HG02763 (cell line): ENCODE measurements around the gene PDE4B.
"Not testable (repeated sequence)": the region's sequence is repeated elsewhere in the genome, so short reads cannot be mapped to it uniquely, and the experiment has no call there.

Source experiments
- ATAC-seq: cut with Tn5 transposase; IDR thresholded peaks from one replicate; pipeline ENCODE4 v1.9.1; 2021; ENCODE audit warnings: mild to moderate bottlenecking, moderate library complexity; ENCODE audit not compliant: unreplicated experiment

PDE4B gene

DNA sequence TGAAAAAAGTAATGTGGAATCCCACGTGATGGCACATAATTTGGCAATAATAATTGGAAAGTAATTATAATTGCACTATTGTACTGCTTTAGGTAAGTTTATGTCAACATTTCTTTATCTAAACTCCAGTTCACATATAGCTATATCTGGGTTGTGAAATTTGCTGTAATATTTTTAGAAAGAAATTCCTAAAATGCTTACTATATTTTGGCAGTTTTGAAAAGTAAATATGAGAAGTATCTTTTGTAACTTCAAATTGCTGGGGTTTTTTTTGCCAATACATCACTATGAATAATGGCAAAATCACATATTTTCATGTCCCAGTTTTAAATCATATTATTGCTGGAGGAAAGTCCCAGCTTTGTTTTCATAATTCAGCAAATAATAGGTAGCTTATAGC lies 197.5 kb downstream of the PDE4B start:
- ATAC-seq: no peak

DNA sequence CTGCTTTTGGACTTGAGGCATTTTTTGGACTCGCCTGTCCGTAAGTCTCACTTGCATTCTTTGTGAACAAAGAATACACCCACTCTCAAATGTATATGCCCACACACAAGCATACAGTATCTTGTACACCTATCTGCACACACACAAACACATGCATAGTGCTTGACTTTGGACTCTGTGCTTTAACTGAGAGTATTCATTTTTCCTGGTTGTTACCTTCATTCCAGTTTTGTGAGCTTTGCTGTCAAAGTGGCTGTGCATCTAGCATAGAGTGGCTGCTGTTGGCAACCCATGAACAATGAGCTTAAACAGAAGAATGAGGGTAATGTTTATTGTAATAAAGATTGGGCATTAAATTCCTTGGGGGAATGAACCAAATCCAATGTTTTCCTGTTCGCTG lies 199.0 kb downstream of the PDE4B start:
- ATAC-seq: no peak

DNA sequence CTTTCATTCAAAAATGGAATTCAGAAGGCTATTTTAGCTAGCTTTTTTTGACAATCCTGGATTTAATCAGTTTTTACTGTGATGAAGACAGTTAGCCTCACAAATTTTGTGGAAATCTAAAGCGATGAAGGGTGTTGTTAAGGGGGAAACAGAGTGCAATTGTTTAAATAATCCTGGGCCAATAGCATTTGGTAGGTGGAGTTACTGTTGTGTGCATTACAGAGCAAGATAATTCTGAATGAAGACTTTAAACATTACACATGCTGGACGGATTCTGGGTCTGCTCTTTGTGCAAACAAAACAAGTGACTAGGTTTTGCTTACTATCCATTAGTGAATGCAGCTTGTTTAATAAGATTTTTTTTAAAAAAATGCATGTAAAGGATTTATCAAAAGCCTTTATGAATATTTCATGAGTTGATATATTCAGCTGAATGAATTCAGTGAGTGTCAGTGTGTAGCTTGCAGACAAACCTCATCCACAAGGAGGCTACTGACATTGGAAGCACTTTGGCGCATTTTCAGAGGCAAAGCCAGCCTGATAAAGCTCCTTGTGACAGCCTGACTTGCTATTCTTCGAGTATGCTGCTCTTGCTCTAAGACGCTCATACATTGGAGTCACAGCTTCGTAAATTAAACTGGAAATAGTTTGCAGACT lies 199.6 kb downstream of the PDE4B start:
- ATAC-seq: no peak

DNA sequence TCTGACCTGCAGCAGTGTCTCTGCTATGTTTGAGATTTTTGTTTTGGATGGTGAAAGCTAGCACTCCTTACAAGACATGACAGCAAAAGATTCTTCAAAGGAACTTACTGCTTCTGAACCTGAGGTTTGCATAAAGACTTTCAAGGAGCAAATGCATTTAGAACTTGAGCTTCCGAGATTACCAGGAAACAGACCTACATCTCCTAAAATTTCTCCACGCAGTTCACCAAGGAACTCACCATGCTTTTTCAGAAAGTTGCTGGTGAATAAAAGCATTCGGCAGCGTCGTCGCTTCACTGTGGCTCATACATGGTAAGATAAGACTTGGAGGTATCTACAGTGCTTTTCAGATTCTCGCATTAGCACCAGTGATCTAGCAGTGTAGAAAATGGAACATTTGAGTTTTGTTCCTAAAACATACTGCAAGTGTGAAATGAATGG lies 200.2 kb downstream of the PDE4B start:
- no peak for ATAC-seq

DNA sequence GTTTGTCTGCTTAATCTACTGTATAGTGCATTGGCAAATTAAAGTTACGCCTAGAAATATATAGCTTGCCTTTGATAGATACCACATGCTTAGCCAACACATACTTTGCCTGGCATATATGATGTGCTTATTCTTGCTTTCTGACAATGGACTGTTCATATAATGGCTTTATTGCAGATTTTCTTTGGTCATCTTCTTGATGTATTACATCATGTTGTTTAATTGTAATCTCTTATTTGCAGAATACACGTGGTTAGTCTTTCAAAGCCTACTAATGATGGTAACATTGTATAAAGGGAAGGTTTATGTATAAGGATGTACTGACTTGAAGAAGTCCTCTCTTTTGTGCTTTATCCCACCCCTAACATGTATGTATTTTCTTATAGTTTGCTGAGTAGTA lies 201.5 kb downstream of the PDE4B start:
- no peak for ATAC-seq

DNA sequence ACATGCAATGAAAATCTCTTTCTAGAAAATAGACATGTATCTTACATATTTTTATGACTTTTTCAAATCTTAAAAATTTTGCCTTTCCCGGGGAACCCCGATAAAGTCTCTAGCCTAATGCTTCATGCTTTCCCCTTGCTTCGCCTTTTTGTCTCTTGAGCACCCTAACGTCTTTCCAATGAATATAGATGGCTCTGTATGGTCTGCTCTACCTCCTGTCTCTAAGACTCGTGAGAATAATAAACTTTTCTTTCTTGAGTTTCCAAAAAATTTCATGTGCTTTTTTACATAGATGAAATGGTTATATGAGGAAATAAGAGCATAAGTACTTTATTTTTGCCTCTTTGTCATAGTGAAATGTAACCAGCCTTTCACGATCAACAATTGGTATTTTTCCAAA lies 202.6 kb downstream of the PDE4B start:
- no peak for ATAC-seq

DNA sequence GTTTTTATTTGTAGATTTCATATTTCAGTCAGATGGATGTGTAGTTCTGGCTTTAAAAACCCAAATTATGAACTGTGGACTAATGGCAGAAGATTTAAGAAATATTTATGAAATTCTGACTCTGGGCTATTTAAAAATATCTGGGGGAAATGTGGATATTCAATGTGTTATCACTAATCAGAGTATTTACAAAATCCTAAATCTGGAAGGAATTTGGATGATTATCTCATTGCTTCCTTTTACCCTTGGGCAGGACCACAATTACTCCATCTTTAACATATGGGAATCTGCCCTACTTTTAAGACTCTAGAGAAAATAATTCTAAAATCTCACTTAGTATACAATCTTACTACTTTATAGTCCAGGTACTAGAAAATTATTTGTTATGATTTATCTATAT lies 203.2 kb downstream of the PDE4B start:
- ATAC-seq: no peak

DNA sequence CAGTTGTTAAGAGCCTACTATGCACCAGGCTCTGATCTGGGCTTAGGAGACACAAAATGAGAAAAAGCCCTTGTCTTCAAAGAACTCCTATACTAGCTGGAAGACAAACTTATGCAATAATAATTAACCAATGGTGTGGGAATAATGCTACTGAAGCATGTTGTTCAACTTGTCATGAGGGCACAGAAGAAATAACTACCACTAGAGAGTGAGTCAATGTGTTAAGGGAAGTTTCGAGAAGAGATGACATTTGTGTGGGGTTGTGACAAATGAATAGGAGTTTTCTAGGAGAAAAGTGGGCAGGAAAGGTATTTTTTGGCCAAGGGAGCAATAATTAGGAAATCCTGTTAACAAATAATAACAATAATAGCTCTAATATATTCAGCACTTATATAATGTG lies 205.0 kb downstream of the PDE4B start:
- ATAC-seq: no peak

DNA sequence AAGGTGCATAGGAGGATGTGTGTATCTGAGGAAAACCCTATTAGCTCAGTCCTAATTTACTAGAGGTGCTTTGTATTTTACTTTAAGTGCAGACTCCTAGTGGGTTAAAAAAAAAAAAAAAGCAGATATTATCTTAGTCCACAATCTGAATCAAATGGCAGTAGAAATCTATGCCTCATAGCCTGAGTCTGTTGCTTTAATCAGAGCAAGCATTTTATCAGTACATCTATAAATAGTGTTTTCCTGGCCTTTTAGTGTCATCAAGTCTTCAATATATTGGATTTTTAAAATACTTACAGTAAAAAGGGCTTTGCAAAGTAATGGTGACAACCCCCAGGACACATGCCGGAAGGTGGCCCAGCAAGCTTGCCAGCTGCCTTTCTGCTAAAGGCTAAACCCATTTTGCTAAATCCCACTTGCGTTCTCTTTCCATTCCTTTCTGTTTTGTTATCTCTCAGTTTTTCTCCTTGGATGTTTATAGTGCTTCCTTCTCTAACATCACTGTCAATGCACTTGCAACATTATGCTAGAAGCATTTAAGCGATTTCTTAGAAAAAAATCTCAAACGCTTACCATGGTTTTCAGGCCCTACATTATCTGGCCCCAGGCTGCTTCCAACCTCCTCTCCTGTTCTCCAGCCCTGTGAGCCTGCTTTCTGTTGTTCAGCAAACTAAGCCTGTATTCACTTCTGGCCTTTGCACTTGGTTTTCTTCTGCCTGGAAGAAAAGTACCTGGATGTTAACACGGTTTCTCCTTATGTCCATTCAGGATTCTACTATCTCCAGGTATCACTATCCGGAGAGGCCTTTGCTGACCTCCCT lies 206.3 kb downstream of the PDE4B start:
- ATAC-seq: no peak

DNA sequence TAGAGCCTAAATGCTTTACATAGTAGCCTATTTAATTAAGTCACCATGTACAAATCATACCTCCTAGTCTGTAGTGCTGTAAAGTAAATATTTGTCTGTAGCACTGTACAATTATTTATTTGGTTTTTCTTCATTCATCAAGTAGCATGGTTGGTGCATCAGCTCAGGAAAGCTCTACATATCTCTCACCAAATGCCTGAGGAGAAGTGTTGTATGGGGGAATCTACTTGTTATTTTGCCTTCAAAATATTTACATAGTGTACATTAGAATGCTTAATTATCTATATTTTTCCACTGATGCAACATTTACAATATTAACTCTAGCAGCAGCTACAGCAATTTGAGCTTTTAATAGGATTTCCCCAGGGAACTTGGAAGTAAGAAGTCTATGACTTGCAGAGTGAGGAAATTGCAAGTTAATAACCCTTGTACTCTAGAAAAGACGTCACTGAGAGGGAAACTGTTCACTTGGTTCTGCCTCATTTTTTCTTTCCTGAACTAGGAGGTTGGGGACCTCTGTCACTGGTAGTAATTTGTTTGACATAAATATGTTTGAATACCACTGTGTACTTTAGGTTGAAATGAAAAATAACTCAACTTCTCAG lies 207.4 kb downstream of the PDE4B start:
- ATAC-seq: no peak

DNA sequence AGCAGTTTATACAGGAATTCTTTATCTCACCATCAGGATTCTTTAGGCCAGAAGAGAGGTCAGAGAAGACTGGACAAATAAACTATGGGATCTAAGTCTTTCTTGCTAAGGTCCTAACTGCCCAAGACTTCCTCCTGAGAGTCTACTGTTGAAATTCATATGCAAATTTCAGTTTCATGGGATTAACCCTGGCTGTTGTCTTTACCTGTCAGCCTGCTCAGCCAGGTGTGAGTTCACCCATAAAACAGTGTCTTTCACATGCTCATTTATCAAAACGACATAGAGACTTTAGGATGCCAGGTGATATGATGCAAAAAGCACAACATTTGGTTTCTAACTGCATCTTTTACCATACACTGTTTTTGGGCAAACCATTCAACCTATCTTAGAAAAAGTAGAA lies 211.0 kb downstream of the PDE4B start:
- no peak for ATAC-seq

DNA sequence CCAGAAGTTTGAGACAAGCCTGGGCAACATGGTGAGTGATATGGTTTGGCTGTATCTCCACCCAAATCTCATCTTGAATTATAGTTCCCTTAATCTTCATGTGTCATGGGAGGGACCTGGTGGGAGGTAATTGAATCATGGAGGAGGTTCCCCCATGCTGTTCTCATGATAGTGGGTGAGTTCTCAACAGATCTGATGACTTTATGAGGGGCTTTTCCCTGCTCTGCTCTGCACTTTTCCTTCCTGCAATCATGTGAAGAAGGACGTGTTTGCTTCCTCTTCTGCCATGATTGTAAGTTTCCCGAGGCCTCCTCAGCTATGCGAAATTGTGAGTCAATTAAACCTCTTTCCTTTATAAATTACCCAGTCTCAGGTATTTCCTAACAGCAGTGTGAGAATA lies 213.8 kb downstream of the PDE4B start:
- ATAC-seq: not testable (repeated sequence)

DNA sequence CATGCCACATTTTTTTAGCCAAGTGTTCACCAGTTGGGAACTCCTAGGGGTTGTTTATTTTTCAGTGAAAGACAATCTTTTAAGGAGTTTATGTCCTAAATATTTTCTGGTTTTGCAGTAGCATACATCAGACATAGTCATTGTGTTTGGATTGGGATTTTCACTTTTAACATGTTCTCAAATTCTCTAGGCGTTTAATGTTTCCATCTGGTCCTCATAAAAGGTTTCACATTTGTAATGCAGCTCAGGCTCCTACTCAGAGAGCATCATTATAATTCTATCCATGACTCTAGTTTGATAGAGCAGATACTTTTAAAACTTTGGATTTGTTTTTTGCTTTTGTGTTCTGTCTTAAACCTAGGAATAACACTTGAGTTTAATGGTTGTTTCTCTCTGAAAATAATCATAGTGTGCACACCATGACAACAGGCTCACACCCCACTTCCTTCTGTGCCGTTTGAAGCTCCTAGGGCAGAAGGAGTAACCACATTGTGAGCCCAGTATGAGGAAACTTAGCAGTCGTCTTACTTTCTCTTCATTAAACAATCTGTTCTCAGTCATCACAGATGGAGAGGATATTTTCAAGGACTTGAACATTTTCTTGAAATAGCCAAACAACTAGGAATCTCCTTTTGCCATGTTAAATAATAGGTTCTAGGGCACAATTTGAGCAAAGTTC lies 219.6 kb downstream of the PDE4B start:
- no peak for ATAC-seq

DNA sequence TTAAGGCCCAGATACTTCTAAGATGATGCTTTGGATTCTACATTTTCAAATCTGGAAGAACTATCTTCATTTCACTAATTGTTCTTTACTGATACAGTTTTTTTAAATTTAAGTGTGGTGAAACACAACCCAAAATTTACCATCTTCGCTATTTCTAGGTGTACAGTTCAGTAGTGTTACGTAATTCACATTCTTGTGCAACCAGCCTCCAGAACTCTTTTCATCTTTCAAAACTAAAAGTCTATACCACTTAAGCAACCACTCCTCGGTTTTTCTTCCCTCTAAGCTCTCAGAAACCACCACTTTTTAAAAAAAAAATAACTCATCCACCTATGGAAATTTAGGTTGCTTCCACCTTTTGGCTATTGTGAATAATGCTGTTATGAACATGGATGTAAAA lies 220.7 kb downstream of the PDE4B start:
- no peak for ATAC-seq

DNA sequence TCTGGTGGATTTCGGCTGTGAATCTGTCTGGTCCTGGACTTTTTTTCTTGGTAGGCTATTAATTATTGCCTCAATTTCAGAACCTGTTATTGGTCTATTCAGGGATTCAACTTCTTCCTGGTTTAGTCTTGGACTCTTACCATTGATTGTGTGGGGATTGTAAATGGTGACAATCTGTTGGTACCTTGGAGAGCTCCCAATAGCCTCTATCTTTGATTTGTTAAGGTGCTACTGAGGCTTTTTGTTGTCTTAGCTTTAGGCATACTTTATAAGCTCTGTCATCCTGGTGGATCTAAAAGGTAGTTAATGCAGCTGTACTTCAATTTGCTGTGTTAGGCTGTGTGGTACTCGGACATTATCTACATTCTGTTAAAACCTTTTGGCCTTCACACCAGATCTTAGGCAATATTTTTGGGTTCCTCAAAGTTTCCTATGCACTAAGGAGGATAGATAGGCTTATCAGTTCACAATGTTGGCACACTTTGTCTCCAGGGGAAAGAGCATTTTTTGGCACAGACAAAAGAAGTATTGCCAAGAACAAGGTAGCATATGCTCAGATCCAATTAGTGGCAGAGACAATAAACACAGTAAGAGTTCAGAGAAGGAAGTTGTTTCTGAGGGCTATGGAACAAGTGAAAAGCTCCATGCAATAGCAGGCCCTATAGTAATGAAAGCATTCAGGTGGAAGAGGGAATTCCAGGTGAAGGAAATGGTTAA lies 230.4 kb downstream of the PDE4B start:
- no peak for ATAC-seq

DNA sequence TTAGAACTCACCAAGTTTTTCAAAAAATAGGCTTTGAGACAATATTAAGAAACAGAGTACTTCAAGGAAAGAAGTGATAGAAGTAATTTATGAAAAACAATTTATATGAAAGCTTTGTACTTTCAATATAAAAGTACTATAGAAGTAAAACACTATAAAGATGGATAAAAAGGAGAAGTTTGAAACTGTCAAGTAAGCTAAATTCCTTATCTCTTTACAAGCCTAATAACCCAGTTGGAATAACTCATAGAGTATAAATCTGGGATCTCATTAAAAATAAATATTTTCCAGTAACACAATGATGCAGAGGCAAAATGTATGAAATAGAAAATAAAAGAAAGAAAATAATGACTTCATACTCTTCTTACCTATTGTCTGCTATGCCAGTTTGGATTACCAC lies 232.5 kb downstream of the PDE4B start:
- no peak for ATAC-seq

DNA sequence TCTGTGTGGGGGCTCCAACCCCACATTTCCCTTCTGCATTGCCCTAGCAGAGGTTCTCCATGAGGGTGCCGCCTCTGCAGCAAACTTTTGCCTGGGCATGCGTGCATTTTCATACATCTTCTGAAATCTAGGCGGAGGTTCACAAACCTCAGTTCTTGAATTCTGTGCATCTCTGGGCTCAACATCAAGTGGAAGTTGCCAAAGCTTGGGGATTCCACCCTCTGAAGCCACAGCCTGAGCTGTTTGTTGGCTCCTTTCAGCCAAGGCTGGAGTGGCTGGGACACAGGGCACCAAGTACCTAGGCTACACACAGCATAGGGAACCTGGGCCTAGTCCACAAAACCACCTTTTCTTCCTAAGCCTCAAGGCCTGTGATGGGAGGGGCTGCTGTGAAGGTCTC lies 235.3 kb downstream of the PDE4B start:
- ATAC-seq: no peak

DNA sequence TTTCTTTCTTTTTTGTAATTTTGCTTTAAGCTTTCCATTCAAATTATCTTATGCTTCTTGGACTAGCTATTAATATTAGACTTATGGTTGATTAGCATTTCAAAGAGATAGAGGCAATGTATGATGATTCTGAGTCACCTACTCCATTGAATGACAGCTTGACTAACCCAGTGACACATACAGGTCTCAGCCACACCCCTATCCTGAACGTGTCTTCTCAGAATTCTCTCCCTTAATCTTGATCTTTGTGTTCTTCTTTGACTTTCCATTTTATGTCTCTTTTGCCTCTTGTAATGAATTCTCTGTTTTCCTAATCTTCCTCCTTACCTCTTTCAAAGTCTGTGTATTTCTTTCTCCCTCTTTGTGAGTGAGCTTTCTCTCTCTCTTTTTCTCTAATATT lies 241.1 kb downstream of the PDE4B start:
- ATAC-seq: no peak

DNA sequence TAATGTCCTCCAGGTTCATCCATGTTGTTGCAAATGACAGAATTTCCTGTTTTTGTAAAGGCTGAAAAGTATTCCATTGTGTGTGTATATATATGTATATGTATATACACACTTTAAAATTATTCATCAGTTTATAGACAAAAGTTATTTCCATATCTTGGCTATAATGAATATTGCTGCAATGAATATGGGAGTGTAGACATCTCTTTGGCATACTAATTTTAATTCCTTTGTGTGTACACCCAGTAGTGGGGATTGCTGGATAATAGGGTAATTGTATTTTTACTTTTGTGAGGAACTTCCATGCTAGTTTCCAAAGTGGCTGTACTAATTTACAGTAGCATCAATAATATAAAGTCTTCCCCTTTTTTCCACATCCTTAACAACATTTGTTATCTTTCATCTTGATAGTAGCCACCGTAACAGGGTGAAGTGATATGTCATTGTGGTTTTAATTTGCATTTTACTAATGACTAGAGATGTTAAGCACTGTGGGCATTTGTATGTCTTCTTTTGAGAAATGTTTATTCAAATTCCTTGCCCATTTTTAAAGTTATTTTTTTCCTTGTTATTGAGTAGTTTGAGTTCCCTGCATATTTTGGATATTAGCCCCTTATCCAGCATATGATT lies 243.0 kb downstream of the PDE4B start:
- ATAC-seq: no peak

DNA sequence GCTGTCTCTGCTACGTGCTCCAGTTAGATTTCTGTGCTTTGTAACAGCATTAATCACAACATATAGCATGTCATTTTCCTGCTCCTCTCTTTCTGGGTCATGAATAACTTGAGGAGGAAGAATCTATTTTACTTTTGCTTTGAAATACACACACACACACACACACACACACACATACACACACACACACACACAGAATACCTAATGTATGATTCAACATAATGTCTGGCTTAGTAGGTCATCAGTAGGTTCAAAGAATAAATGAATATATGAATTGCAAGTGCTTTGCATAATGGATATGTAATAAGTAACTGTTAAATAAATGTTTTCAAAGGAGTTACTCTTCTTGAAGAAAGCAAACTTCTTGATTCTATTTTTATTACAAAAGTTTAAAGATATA lies 249.0 kb downstream of the PDE4B start:
- no peak for ATAC-seq

DNA sequence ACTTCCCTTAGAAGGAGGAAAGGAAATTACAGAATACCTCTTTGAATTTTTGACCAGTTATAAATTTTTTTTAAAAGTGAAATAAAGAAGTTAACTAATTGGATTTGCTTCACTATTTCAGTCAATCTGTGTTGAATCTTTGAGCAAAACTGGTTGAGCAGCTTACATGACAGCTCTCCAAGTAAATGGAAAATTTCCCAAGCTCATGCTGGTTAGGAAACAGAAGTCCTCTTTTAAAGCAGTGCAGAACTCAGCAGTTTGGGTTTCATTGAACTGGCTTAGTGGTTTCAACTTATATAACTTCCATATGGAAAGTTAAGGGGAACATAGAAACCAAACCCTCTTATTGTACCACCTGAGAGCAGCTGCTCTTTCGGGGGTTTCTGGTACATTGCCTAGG lies 250.5 kb downstream of the PDE4B start:
- ATAC-seq: no peak
